Stimulated activated CD4-positive, alpha-beta T cell treated with anti-CD3 and anti-CD28 coated beads, Interleukin-1b, Interleukin-23, amount 100 ng/mL, for 4 hours (primary cell): ENCODE results near the gene SUPT20HL1.
"Not testable (repeated sequence)": the region's sequence is repeated elsewhere in the genome, so short reads cannot be mapped to it uniquely, and the experiment has no call there.

Experiments used
- DNase-seq, 2 donors: peaks; one replicate each; pipeline ENCODE4 v3.0.0-alpha.2; 2020; ENCODE audit warnings: low read depth in 2 of 2

SUPT20HL1 gene

GRCh38 chrX:24363432-24364181, 3.2 kb downstream of the SUPT20HL1 start:
- not testable (repeated sequence) for DNase-seq

GRCh38 chrX:24364326-24364725, 3.9 kb downstream of the SUPT20HL1 start:
- DNase-seq = no peak

GRCh38 chrX:24364851-24365538, 4.6 kb downstream of the SUPT20HL1 start:
- no peak for DNase-seq

DNA sequence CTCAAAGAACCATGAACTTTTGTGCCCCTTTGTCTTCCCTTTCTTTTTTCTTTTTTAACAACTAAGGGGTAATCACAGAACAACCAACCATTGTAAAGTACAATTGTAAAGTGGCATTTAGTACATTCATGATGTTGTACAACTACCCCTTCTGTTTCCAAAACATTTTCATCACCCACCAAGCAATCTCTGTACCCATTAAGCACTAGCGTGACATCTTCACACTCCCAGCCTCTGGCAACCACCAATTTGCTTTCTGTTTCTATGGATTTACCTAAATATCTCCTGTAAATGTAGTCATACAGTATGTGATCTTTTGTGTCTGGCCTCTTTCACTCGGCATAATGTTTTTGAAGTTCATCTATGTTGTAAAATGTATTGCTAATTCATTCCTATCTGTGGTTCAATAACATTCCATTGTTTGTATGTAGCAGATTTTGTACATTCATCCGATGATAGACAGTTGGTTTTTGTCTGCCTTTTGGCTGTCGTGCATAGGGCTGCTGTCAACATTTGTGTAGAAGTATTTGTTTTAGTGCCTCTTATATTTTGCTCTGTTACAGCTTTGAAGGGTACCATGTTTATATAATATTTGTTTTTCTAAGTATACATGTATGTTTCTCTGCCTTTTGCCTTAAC, 6.4 kb downstream of the SUPT20HL1 start:
- not testable (repeated sequence) for DNase-seq

DNA sequence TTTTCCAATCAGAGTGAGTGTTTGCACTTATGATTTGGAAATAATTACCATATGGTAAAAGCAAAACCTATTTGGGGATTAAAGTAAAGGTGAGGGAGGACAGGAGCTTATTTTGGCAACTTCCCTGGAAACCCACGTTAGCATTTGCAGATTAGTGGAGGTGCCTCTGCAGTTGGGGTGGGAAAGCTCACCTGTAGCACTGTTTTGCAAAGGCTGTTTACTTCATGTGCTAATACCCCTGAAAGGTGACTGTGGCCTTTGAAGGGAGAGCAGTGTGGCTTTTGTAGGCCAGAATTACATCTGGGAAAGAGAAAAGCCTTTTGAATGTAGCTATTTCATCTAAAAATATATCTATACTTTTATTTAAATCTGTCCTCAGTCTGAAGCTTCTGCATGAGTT, 9.4 kb downstream of the SUPT20HL1 start:
- no peak for DNase-seq

DNA sequence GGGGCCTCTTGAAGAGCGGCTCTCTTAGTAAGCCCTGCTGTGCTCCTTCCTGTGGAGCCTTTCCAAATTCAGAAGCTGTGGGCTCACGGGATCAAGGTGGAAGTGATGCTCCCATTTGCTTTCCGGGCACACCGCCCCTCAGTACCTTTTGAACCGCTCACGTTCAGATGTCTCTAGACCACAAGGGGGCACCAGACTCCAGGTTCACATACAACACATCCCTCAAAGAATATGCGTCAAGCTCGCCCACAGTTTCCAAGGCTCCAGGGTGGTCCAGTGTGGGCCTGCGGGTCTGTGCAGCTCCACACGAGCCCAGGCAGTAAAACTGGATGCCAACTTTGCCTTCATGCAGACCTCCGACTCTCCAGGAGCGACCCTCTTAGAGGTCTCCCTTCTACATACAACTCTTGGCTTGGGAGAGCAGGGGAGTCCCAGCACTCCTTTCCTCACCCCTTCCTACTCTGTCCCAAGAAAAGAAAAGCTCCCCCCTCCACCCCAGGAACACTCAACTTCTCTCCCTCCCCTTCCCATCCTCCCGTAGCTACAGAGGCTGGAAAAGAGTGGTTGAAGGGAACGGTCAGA, 11.0 kb downstream of the SUPT20HL1 start:
- DNase-seq = peak; percentile 9 to 48

GRCh38 chrX:24372021-24372763, 11.8 kb downstream of the SUPT20HL1 start:
- no peak for DNase-seq

DNA sequence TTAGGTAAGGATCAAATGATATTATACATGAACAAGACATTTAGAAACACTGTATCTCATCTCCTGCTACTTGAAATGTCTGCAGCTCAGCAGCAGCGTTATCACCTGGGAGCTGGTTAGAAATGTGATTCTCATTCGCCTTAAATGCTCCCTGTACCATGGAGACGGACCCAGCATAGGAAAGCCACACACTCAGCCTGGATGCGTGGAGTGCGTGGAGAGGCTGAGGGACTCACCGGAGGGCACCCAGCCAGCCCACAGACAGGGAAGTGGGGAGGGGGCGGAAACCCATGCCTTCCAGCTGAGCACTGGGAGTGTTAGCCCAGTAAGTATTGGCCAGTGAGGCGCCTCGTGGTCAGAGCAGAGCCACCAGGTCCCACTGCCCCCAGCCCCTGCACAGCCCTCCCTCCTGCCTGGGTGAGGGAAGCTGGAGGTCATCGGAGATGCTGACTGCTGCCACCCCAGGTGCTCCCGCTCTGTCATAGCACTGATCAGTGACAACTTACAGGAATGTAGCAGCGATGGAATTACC, 15.2 kb downstream of the SUPT20HL1 start:
- DNase-seq = no peak

- DNase-seq = no peak
Observed at GRCh38 chrX:24376403-24376802, 16.0 kb downstream of the SUPT20HL1 start.

DNA sequence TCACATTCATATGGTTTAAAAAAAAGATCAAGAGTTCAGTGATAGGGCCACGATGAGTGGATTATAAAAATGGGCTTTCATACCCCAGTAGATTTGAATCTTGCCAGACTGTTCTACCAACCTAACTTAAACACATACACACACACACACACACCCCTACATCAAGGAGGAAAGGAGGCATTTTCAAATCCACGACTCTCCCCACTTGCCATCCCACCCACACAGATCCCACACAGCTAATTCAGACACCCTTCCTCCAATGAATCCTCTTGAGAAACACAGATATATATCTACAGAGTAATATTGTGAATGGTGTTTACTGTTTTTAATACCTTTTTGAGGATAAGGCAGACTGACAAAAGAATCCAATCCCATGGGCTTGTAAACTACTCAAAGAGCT, 16.8 kb downstream of the SUPT20HL1 start:
- DNase-seq = no peak

- DNase-seq = no peak
Observed at GRCh38 chrX:24377911-24378468, 17.6 kb downstream of the SUPT20HL1 start.

DNA sequence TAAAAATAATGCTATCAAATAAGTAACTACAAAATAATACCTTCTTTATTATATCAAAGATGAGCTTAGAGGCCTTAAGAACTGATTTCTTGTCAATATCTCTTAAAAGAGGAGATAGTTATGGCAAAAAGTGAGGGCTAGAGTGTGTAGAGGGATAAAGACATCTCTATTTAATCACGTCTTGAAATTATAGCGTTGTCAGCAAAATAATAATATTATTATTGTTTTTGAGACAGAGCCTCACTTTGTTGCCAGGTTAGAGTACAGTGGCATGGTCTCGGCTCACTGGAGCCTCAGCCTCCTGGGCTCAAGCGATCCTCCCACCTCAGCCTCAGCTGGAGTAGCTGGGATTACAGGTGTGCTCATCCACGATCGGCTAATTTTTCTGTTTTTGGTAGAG, 18.3 kb downstream of the SUPT20HL1 start:
- no peak for DNase-seq

DNA sequence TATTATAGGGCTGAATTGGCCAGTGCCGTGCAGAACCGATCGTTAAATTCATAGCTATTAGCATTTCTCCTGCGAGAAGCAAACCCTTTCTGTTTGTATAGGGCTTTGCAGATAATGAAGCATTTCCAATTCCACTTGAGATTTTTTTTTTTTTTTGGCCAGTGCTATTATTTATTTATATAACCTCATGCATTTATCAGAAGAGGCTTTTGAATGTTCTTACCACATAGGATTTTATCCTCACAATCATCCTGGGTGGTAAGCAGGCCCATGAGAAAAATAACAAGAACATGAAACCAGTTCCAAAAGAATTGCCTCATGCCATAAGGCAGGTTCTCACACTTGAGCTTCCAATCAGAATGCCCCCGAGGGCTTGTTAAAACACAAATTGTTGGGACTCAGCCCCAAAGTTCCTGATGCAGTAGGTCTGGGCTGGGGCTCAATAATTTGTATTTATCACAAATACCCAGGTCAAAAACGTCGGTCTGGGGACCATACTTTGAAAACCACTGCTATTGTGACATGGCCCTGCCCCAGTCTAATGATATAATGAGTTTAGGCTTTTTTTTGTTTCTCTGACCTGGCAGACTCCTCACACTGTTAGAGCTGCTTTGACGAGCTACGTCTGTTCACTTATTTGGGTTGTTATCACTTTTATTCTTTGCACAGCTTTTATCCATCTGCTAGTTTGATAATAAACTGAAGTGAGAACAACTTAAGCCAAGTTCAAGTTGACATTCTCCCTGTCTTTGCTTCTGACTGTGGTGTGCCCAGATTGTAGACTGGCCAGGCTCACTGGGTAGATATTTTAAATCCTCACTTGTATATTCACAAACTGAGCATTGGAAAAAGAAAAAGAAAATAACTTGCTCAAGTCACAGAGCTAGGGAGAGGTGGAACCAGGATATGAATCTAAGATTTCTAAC, 20.1 kb downstream of the SUPT20HL1 start:
- DNase-seq = no peak

DNA sequence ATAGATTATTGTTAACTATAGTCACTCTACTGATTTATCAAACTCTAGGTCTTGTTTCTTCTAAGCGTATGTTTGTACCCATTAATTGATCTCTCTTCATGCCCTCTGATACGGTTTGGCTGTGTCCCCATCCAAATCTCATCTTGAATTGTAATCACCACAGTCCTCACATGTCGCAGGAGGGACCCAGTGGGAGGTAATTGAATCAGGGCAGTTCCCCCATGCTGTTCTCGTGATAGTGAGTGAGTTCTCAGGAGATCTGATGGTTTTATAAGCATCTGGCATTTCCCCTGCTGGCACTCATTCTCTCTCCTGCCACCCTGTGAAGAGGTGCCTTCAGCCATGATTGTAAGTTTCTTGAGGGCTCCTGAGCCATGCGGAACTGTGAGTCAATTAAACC, 21.9 kb downstream of the SUPT20HL1 start:
- DNase-seq = not testable (repeated sequence)

DNA sequence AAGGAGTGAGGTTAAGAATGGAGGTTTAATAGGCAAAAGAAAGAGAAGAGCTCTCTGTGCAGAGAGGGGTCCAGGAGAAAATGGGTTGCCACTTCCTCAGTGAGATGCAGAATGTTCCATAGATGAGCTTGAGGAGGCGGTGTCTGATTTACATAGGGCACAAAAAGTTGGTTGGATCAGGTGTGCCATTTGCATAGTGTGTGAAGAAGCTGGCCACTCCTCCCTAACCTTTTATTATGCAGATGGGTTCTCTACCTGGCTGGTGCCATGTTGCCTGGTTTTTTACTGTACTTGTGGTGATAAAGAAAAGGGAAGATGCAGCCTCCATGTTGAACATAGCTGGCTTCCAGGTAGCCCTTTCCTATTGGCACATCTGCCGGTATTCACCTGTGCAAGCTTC, 27.3 kb downstream of the SUPT20HL1 start:
- no peak for DNase-seq

GRCh38 chrX:24391389-24391788, 30.9 kb downstream of the SUPT20HL1 start:
- no peak for DNase-seq

DNA sequence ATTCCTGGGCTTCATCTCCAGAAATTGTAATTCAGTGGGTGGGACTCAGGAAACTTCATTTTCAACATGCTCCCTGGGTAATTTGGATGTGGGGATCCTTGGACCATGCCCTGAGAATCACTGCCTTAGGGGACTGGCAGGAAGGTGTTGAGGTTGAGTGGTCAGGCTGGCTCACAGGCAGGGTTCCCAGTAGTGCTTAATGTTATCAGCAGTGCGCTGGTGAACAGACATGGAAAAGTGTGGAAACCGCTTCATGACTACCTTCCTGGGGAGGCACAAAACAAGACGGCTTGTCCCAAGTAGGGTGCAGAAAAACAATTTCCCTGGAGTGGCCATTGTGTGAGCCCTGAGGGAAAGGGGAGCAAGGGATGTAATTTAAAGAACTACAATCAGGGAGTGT, 31.4 kb downstream of the SUPT20HL1 start:
- no peak for DNase-seq

DNA sequence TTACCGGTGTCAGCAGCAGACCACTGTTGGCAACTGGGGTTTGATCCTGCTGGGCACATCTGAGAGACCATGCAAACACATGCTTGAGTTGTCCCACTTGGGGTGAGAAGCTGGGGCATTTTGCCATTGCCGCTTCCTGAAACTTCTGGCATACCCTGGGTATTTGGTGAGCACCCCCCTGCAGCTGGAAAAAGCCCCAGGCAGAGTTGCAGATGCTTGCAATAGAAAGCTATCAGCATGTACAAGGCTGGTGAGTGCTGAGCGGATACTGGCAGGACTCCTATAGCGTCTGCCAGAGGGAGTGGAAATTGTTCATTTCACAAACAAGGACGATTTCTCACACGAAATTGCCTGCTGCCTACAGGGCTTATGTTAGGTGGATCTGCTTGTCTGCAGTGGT, 32.3 kb downstream of the SUPT20HL1 start:
- no peak for DNase-seq

- DNase-seq = peak in 1 of 2 donors; percentile 46
Observed at GRCh38 chrX:24395775-24396174, 35.3 kb downstream of the SUPT20HL1 start.
